ENCODE measurements around the gene KCNK2.

DNA sequence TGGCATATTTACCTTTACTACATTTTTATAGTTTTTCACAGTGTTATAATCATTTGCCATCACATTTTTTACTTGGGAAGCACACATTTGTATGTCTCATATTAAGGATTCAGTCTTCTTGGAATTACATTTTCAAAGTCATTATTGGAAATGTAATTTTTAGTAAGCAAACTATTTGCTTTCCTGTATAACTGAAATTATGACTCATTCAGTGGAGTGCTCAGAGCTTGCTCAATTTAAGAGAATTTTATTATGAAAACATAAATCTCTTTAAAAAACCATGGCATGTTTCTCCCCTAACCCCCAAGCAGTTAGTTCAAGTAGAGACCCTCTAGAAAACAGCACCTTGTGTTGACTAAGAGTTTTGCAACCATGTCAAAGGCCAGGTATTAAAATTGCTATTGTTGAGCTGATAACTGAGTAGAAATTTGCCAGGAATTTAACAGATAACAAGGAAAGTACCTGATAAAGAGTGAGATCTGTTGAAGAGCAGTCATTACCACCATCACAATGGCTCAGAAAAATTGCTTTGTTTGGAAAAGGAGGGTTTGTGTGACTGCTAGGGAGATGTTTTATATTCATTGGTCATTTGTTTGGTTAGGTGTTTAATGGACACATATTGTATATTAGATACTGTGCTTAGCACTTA is 105.9 kb downstream of the KCNK2 start:
- TF ChIP-seq, protein P1, sequence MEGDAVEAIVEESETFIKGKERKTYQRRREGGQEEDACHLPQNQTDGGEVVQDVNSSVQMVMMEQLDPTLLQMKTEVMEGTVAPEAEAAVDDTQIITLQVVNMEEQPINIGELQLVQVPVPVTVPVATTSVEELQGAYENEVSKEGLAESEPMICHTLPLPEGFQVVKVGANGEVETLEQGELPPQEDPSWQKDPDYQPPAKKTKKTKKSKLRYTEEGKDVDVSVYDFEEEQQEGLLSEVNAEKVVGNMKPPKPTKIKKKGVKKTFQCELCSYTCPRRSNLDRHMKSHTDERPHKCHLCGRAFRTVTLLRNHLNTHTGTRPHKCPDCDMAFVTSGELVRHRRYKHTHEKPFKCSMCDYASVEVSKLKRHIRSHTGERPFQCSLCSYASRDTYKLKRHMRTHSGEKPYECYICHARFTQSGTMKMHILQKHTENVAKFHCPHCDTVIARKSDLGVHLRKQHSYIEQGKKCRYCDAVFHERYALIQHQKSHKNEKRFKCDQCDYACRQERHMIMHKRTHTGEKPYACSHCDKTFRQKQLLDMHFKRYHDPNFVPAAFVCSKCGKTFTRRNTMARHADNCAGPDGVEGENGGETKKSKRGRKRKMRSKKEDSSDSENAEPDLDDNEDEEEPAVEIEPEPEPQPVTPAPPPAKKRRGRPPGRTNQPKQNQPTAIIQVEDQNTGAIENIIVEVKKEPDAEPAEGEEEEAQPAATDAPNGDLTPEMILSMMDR (IDR thresholded peaks at IDR 0.05), result no peak
- TF ChIP-seq POLR2A (IDR thresholded peaks at IDR 0.05), result no peak
